Nucleus accumbens (tissue), 56 donors: ENCODE results near the gene NR6A1.

Experiments
- DNase-seq, 56 donors: peaks; one replicate each; lab custom pipeline; 2025; lab: John Stamatoyannopoulos, UW

NR6A1 gene

DNA sequence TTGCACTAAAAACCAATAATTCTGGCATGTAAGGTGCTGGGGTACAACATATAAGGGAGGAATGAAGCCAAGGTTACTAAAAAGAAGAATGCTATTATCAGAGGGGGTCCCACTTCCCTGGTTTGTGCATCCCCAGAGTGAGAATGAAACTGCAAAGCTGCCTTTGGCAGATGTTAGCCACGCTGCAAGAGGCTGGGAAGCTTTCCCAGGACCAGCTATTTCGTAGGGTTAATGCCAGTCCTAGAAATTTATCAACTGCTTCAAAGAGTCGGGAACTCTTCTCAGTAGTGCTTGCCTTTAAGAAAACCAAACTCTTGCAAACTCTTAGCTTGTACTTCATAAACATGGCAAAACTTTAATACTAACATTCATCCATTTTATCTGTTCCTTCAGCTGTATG is 176.4 kb downstream of the NR6A1 start:
- peak in 1 of 56 donors; percentile 7 for DNase-seq

DNA sequence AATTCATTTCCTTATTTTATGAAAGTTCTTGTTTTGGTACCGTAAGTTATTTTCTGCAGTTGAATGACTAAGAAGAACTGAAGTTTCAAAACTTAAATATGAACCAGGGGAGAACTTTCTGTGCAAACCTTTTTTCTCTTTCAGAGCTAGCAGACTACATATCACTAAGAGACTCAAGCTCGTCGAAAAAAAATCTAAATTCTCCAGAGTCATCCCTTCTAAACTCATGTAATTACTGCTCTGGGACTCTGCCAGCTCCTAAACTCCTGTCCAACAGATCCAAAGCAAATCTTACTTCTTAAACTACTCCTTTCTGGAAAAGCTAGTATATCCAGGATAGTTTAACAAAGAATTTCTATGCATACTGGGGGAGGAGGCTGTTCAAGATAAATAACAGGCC is 176.9 kb downstream of the NR6A1 start:
- no peak for DNase-seq

DNA sequence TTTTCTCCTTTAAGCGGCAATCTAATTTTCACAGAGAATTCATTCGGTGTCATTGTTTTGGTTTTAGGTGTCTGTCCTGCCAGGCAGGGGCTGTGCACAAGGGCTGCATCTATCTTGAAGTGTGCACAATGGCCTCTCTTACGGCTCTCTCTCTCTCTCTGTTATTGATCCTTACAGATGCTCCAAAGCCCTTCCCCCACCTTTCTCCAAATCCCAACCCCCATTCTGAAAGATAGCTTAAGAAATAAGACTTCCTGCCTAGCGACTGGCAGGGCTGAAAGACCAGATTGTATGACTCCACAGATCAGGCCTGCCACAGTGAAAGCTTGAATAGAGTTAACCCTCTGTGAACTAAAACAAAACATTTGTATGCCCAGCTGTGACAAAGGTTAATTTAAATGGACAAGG is 177.5 kb downstream of the NR6A1 start:
- DNase-seq: peak in 1 of 56 donors; percentile 1

DNA sequence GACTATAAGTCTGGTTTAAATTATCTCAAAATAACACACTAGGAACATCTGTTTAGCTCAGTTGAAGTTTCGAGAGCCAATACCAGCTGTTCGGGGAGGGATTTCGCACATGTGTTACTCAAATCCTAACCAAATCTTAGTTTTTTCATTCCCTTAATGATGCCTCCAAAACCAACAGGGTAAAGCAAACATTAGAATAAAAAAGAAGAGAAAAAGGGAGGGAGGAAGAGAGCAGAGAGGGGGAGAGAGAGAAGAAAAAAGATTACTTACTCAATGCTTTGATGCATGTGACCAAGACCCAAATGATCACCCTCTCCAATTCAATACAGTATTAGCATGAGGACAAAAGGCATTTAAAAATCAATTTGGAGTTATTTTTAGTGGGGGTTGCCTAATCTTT is 177.9 kb downstream of the NR6A1 start:
- DNase-seq: no peak

DNA sequence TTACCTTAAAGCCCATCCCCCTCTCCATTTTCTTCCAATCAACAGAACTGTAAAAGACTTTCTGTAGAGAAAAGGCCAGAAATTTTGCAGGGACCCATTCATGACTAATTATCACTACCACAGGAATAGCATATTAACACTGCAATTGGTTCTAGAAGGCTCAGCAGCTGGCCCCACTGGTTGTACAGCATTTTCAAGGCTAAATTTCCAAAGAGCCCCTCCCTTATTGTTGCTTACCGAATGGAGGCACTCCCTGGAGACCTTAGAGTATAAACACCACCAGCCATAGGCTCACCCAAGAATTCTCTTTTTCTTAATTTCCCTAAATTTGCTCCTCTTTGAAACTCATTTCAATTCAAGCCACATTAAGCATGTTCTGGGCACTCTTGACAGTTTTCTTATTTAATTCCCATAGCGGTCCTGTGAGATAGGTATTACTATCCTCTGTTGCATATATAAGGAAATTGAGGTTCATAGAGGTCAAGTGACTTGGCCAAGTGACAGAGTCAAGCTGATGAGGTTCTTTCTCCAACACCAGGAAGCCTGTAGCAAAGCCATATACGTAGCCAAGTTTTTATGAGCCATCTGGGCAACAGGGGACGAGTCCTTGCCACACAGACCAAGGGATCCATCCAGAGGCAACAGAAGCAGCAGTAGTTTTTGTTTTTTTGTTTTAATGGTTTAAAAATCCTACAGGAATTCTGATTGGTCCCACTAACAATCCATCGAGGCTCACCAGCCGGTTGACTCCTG is 180.0 kb downstream of the NR6A1 start:
- no peak for DNase-seq

DNA sequence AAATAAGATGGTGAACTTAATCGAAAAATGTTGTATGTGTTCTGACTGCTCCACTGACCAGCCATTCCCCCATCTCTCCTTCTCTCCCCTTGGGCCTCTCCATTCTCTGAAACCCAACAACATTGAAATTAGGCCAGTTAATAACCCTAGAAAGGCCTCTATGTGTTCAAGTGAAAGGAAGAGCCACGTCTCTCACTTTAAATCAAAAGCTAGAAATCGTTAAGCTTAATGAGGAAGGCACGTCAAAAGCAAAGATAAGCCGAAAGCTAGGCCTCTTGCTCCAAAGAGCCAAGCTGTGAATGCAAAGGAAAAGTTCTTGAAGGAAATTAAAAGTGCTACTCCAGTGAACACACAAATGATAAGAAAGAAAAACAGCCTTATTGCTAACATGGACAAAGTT is 186.5 kb downstream of the NR6A1 start:
- DNase-seq: no peak

DNA sequence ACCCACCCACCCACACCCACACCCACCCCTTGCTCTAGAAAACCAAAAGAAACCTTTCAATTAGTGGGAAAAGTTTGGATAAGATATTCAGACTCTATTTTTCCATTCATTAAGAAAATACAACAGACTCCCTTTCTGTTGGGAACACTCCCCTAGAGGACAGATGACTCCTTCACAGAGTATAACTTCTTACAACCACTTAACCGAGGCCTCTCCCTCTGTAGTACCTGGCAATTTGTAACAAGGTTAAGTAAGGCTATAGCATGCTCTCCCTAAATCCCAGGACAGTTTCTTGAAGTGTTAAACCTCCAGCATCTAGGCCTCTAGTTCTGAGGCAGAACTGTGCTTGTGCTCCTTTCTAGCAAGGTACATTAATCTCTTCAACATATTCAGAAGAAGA is 188.0 kb downstream of the NR6A1 start:
- no peak for DNase-seq

DNA sequence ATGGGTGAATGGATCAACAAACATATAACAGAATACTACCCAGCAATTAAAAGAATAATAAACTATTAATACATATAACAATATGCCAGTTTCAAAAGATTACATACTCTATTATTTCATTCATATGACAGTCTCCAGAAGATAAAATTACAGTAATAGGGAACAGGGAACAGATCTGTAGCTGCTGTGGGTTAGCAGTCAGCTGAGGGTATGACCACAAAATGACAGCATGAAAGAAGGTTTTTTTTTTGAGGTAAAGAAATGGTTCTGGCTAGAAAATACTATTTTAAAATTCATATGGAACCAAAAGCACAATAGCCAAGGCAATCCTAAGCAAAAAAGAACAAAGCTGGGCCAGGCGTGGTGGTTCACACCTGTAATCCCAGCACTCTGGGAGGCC is 190.9 kb downstream of the NR6A1 start:
- DNase-seq: no peak

DNA sequence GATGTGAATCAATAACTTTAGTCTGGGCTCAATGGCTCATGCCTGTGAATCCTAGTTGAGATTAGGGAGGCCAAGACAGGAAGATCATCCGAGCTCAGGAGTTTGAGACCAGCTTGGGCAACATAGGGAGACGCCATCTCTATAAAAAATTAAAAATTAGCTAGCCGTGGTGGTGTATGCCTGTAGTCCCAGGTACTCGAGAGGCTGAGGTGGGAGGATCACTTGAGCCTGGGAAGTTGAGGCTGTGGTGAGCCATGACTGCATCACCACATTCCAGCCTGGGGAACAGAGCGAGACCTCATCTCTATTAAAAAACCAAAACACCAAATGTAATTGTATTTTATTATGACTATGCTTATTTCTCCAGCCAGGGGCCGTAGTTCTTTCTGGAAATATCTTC is 194.4 kb downstream of the NR6A1 start:
- no peak for DNase-seq

DNA sequence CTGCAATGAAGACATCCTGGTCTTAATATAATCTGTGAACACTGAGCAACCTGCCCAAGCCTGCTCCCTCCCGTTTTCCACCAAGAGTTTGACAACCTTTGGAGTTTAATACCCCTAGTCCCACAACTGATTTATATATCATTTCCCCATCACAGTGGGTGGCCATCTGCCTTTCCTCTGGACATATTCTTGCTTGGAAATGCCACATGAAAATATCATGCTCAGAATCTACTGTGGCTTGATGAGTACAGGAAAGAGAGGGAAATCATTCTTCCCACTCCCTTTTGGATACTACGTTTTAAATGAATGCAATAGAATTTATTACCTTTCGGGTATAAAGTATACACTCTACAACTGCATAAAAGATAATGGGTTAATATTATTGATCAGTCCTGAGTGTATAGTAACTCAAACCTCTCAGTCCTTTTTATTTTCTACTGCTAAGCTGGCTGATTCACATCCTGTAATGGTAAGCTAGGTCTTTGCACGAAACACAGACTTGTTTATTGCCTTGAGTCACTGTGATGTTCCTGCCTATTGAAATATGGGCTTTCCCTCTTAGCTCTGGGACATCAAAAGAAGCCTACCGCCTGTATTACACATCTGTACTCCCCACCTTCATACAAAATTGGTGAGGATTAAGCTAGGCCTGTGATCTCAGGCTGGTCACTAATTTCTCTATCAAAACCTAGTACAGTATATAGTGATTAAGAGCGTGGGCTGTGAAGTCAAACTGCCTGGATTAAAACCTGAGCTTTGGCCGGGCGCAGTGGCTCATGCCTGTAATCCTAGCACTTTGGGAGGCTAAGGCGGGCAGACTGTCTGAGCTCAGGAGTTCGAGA is 196.4 kb downstream of the NR6A1 start:
- DNase-seq: no peak

DNA sequence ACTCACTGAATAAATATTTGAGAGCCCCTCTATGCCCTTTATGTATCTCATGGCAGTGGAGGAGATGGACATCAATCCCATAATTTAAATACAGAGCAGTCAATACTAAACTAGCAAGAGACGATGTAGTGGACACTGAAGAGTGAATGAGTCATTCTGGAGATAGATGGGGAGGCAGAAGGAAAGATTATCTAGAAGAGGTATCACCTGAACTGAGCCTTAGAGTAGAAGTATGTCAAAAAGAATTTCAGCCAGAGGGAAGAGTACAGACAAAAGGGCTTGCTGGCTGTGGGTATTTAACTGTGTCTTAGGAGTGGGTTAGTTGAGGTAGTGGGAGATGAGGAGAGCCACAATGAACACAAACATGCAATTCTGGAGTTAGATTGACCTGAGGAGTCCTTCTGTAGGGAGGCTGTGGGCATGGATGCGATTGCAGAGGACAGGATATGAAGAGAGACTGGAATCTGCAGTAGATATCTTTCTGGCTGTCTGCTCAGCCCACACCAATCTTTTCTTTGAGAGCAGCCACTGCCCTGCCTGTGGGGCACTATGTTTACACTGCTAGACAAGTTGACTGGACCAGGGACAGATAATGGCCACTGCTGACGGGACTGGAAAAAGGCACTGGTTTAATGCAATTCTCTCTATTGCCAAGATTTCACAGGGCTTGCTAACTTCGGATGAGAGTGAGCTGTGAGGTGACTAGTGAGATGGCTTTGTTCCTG is 200.0 kb downstream of the NR6A1 start:
- DNase-seq: no peak

DNA sequence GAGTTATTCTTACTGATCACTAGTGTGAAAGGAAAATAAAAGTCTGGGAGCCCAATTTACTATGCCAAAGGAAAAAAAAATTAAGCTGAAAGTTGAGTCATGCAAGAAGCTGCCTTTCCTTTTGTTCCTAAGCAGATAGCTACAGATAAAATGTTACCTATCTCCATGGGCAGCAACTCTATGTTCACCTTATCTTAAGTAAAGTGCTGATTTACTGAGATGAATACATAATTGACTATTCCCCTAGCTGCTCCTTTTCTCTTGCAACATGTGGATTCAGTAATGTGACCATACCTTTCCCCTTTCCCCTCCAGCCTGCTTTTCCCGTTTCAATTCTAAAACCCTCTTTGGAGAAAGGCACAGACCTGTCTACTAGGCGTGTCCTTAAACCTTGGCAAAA is 201.2 kb downstream of the NR6A1 start:
- no peak for DNase-seq

DNA sequence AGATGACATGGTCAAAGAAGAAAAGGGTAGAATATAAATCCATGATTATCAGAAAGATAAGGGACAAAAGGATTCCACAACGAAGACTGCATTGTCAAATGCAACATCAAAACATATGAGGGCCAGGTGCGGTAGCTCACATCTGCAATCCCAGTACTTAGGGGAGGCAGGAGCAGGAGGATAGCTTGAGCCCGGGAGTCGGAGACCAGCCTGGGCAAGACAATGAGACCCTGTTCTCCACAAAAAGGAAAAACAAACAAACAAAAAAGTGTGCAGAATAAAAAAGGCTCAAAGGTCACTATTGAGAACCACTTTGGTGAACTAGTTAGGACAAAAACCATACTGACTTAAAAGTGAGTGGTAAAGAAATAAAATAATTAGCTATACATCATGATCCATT is 203.7 kb downstream of the NR6A1 start:
- no peak for DNase-seq

DNA sequence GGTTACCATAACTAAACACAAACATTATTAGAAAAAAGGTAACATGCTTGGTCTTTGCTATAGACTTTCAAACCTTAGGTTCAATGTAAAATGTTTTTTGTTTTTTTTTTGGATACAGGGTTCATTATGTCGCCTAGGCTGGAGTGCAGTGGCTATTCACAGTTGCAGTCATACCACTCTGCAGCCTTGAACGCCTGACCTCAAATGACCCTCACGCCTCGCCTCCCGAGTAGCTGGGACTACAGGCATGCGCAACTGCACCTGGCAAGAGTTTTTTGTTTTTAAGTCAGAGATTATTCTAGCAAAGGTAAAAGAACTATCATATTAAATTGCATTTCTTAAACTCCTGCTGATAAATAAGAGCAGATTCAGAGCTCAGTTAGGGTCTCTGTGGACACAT is 208.8 kb downstream of the NR6A1 start:
- no peak for DNase-seq

DNA sequence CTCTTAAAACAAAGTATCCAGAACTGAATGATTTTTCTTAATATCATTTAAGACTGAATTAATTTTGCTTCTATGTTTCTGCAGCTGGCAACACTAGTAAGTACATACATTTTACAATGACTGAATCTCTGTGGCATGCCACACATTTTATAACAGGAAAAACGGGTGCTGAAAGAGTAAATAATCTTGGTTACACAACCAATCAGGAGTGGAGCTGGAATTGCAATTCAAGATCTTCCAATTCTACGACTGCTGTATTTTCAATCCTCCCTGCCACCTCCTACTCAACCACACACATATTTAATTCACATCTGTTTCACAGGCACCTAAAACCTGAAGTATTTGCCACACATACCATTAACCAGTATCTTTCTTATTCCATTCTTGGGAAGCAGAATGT is 211.2 kb downstream of the NR6A1 start:
- DNase-seq: no peak

DNA sequence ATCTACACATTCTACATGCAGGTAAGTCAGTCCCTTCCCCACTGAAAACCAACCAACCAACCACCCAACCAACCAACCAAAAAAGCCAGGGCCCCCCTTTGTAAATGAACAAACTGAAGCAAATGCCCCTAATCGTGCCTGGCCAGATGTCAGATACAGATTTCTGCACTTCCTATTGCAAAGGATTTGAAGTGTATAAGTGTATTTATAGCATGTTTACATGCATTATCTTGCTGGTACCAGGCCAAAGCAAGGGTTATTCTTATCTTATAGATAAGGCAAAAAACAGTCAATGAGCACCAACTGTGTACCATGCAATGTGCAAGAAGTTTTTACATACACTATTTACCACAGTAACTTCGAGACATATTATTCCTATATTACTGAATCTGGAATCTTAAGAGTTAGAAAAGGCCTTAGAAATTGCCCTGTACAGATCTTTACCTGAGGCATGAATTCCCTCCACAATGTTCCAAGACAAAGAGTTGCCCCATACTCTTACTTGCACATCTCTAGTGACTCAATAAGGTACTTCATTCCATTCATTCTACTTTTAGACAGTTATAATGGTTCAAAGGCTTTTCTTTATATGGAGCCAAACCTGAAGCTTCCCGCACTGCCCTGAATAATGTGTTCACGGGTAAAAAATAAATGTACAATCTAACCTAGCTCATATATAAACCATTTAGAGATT is 212.2 kb downstream of the NR6A1 start:
- DNase-seq: no peak

DNA sequence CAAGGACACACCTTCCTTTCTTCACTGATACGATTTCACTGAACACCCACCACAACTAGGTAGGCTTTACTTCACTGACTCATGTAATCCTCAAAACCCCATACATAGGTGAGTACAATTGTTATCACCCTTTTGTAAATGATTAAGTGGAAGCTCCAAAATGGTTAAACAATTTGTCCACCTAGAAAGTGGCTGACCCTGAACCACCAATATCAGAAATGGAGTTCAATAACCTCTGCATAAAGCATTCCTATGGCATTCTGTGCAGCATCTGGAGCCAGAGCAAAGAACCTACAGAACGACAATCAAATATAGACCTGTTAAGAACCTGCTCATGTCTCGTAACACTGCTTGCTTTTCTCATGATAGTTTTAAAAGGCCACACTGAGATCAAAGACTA is 213.2 kb downstream of the NR6A1 start:
- no peak for DNase-seq

DNA sequence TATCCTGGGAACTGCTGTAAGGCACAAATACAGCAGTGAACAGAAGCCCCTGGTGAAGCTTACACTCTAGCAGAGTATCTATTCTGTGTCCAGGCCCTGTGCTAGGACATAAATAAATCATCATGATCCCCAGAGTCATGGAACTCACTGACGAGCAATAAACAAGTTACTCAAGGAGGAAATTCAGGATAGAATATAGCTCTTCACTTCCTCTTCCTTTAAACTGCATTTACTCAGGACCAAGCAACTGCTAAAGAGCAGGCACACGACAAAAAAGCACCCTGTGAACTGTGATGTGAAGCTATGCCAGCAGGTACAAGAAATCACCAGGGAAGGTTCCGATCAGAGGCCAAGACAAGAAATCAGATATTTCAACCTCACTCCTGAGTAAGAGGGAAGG is 216.1 kb downstream of the NR6A1 start:
- no peak for DNase-seq

DNA sequence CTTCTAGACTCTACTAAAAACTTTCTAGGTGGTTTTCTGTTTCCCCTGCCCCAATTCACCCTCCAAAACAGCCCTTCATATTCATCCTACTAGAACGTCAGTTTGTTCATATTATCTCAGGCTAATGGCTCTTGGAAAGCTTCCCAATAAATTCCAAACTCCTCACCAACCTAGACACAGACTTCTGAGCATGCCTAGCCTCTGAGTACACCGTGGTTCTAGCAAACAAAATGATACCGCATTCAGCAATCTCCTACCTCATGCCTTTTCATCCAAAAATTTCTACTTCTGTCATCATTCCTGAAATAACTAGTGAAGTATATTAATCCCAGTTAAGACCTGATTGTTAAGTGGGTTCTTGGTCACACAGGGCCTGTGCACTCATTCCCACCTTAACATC is 217.4 kb downstream of the NR6A1 start:
- DNase-seq: no peak

DNA sequence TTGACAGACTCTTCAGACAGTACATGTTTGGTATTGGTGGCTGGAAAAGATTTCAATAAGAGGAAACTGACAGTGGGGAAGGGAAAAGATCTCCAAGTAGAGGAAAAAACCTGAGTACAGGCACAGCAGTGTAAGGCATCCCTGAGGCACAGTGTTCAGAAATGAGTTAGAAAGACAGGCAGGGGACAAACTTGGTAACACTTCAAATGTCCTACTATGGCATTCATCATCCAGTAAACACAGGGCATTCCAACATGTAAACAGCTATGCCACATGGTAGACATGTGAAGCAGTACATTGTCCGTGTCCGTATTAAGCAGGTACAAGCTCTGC is 218.9 kb downstream of the NR6A1 start:
- no peak for DNase-seq
